Sigmoid colon (tissue), 4 donors: ENCODE results near the gene FBXL7.

Experiments
- CTCF ChIP-seq, 4 experiments: fragments of 450-650 bp in 3 of 4; fragments of 200-600 bp in 1 of 4; IDR thresholded peaks; one replicate each; pipeline ENCODE4 v1.5.1; 2016 to 2019; ENCODE audit warnings: antibody characterized with exemption in 4 of 4, mild to moderate bottlenecking in 3 of 4, moderate library complexity in 2 of 4
- POLR2A ChIP-seq, 2 donors: fragments of 450-650 bp; IDR thresholded peaks; one replicate each; pipeline ENCODE4 v1.6.1; 2016; ENCODE audit warnings: antibody characterized with exemption in 2 of 2, mild to moderate bottlenecking in 2 of 2, moderate library complexity in 2 of 2
- POLR2AphosphoS5 ChIP-seq, 4 donors: sonication (generic); formaldehyde crosslinking; IDR thresholded peaks; one replicate each; pipeline ENCODE4 v1.6.1; 2017; ENCODE audit warnings: antibody characterized with exemption in 4 of 4

GRCh38 chr5:15533129-15533893 is 33.3 kb downstream of the FBXL7 start:
- no peak for TF ChIP-seq CTCF (IDR thresholded peaks at IDR 0.05)
- no peak for TF ChIP-seq POLR2A (IDR thresholded peaks at IDR 0.05)
- TF ChIP-seq POLR2AphosphoS5 (IDR thresholded peaks at IDR 0.05): no peak
